ENCODE results near the gene PPP4C.

Gene PPP4C

GRCh38 chr16:30117768-30118167 lies 42.0 kb downstream of the PPP4C start:
- Histone ChIP-seq H3K4me2 (ENCODE audit: low read depth, low read length, poor library complexity, severe bottlenecking) (no peak overlapping the region), H3K4me3 (ENCODE audit: insufficient read depth, low read length, poor library complexity, severe bottlenecking) (no peak overlapping the region), H3K27me3 (ENCODE audit: low read length) (no peaks in the 10 kb centered on the region), H3K9ac (ENCODE audit: low read length) (no peak overlapping the region), H2AFZ (ENCODE audit: low read depth, low read length, severe bottlenecking) (no peak overlapping the region), H3K79me2 (ENCODE audit: insufficient read depth, low read length) (no peaks in the 10 kb centered on the region), H3K27ac (ENCODE audit: low read depth, low read length) (no peak overlapping the region), H4K20me1 (ENCODE audit: low read depth, low read length) (no peaks in the 10 kb centered on the region), H3F3A (ENCODE audit: insufficient read depth) (peaks cover 11% of the 10 kb centered on the region), H3K9me2 (replicated peaks; ENCODE audit: insufficient read depth, low read length) (no peaks in the 10 kb centered on the region), H3K36me3 (ENCODE audit: low read length) (no peaks in the 10 kb centered on the region), H3K9me3 (ENCODE audit: insufficient read depth, low read length) (no peaks in the 10 kb centered on the region)
- TF ChIP-seq EZH2phosphoT487 (conservative IDR thresholded peaks at IDR 0.05; ENCODE audit: low read length) = no peak
- TF ChIP-seq, protein P1, sequence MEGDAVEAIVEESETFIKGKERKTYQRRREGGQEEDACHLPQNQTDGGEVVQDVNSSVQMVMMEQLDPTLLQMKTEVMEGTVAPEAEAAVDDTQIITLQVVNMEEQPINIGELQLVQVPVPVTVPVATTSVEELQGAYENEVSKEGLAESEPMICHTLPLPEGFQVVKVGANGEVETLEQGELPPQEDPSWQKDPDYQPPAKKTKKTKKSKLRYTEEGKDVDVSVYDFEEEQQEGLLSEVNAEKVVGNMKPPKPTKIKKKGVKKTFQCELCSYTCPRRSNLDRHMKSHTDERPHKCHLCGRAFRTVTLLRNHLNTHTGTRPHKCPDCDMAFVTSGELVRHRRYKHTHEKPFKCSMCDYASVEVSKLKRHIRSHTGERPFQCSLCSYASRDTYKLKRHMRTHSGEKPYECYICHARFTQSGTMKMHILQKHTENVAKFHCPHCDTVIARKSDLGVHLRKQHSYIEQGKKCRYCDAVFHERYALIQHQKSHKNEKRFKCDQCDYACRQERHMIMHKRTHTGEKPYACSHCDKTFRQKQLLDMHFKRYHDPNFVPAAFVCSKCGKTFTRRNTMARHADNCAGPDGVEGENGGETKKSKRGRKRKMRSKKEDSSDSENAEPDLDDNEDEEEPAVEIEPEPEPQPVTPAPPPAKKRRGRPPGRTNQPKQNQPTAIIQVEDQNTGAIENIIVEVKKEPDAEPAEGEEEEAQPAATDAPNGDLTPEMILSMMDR (IDR thresholded peaks at IDR 0.05; ENCODE audit: insufficient read depth, low read length, poor library complexity, severe bottlenecking) = no peak

DNA sequence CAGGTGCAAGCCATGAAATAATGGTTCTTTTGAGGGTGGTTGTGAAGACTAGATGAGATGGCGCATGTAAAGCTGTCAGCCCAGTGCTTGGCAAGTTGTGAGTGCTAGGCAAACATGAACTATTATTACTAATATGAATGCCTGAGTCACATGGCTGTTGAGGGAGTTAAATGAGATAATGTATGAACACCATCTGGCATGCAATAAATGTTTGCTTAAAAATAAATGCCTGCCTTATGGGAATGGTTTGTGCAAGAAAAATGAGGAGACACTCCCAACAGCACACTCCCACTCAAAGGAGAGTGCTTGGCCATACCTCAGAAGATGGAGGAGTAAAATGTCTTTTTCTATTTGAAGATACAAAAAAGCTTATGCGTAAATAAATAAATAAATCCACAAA lies 43.6 kb downstream of the PPP4C start:
- Histone ChIP-seq H3K27me3 (ENCODE audit: low read length) (no peaks in the 10 kb centered on the region), H3K27ac (ENCODE audit: low read depth, low read length) (no peak overlapping the region), H3K4me3 (ENCODE audit: insufficient read depth, low read length, poor library complexity, severe bottlenecking) (no peak overlapping the region), H3K9me3 (ENCODE audit: insufficient read depth, low read length) (no peaks in the 10 kb centered on the region), H4K20me1 (ENCODE audit: low read depth, low read length) (no peaks in the 10 kb centered on the region), H3K79me2 (ENCODE audit: insufficient read depth, low read length) (no peaks in the 10 kb centered on the region), H3K9me2 (replicated peaks; ENCODE audit: insufficient read depth, low read length) (no peaks in the 10 kb centered on the region), H3K9ac (ENCODE audit: low read length) (no peak overlapping the region), H3K36me3 (ENCODE audit: low read length) (no peaks in the 10 kb centered on the region), H2AFZ (ENCODE audit: low read depth, low read length, severe bottlenecking) (no peak overlapping the region), H3F3A (ENCODE audit: insufficient read depth) (peaks cover 11% of the 10 kb centered on the region), H3K4me2 (ENCODE audit: low read depth, low read length, poor library complexity, severe bottlenecking) (no peak overlapping the region)
- TF ChIP-seq EZH2phosphoT487 (conservative IDR thresholded peaks at IDR 0.05; ENCODE audit: low read length) = no peak
- TF ChIP-seq, protein P1 (IDR thresholded peaks at IDR 0.05; ENCODE audit: insufficient read depth, low read length, poor library complexity, severe bottlenecking) = no peak

DNA sequence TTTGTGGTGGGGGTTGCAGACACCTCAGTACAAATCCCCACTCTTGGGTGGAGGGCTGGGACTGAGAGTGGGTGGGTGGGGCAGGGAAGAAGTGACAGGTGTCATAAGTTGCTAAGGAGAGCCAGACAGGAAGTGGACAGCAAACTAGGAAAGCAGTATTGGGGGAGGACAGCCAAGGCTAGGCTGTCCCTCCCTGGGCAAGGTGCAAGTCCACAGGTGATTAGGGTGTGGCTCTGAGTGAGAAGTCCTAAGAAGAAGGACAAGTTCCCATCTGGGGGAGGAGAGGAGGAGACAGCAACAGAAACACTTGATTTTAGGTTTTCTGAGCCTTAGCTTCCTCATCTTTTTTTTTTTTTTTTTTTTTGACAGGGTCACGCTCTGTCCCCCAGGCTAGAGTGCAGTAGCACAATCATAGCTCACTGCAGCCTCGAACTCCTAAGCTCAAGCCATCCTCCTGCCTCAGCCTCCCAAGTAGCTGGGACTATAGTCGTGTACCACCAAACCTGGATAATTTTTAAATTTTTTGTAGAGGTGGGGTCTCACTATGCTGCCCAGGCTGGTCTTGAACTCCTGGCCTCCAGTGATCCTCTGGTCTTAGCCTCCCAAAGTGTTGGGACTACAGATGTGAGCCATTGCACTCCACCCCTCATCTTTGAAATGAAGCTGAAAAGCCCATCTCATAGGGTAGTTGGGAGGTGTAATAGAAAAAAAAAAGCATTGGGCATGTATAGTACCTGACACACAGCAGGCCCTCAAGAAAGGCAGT lies 44.7 kb downstream of the PPP4C start:
- no peak overlapping the region for H3K4me2 ChIP-seq (ENCODE audit: low read depth, low read length, poor library complexity, severe bottlenecking)
- no peaks in the 10 kb centered on the region for H3K9me2 ChIP-seq (replicated peaks; ENCODE audit: insufficient read depth, low read length)
- no peak overlapping the region for H3K27ac ChIP-seq (ENCODE audit: low read depth, low read length)
- no peaks in the 10 kb centered on the region for H3K79me2 ChIP-seq (ENCODE audit: insufficient read depth, low read length)
- no peaks in the 10 kb centered on the region for H3K27me3 ChIP-seq (ENCODE audit: low read length)
- H3K36me3 ChIP-seq (ENCODE audit: low read length) = no peaks in the 10 kb centered on the region
- H4K20me1 ChIP-seq (ENCODE audit: low read depth, low read length) = no peaks in the 10 kb centered on the region
- H3K9ac ChIP-seq (ENCODE audit: low read length) = no peak overlapping the region
- H3K4me3 ChIP-seq (ENCODE audit: insufficient read depth, low read length, poor library complexity, severe bottlenecking) = no peak overlapping the region
- H2AFZ ChIP-seq (ENCODE audit: low read depth, low read length, severe bottlenecking) = no peak overlapping the region
- peaks cover 4% of the 10 kb centered on the region; the same call in 1 of the 2 replicates for H3F3A ChIP-seq (ENCODE audit: insufficient read depth)
- no peak for TF ChIP-seq EZH2phosphoT487 (conservative IDR thresholded peaks at IDR 0.05; ENCODE audit: low read length)
- TF ChIP-seq, protein P1 (IDR thresholded peaks at IDR 0.05; ENCODE audit: insufficient read depth, low read length, poor library complexity, severe bottlenecking) = no peak
- H3K9me3 ChIP-seq (ENCODE audit: insufficient read depth, low read length) = no peaks in the 10 kb centered on the region

Data from SU-DHL-6 (cell line).